GM12875 (cell line): ENCODE data around the gene KRTAP10-2.

Experiments used
- H3K4me3 ChIP-seq: one replicate; pipeline ENCODE4 v1.5.1; 2011; ENCODE audit warnings: low read depth, low read length, control low read depth
- CTCF ChIP-seq: IDR thresholded peaks from 2 replicates; pipeline ENCODE4 v1.5.1; 2011; ENCODE audit warnings: low read depth, mild to moderate bottlenecking, control low read depth, inconsistent platforms, low read length, moderate library complexity, borderline replicate concordance; ENCODE audit not compliant: insufficient read depth

Gene KRTAP10-2

GRCh38 chr21:44528634-44528995 lies 22.7 kb downstream of the KRTAP10-2 start:
- no peak for TF ChIP-seq CTCF
- no peak overlapping the region for H3K4me3 ChIP-seq

GRCh38 chr21:44527983-44528633 lies 23.2 kb downstream of the KRTAP10-2 start:
- H3K4me3 ChIP-seq, result no peak overlapping the region
- no peak for TF ChIP-seq CTCF

GRCh38 chr21:44527156-44527982 lies 23.9 kb downstream of the KRTAP10-2 start:
- no peak for TF ChIP-seq CTCF
- no peak overlapping the region for H3K4me3 ChIP-seq

GRCh38 chr21:44526096-44526997 lies 25.0 kb downstream of the KRTAP10-2 start:
- no peak overlapping the region for H3K4me3 ChIP-seq
- no peak for TF ChIP-seq CTCF

GRCh38 chr21:44525391-44526095 lies 25.8 kb downstream of the KRTAP10-2 start:
- no peak for TF ChIP-seq CTCF

GRCh38 chr21:44524414-44525371 lies 26.6 kb downstream of the KRTAP10-2 start:
- H3K4me3 ChIP-seq, result no peak overlapping the region
- TF ChIP-seq CTCF, result no peak

More at GRCh38 chr21:44525391-44526095, 25.8 kb downstream of the KRTAP10-2 start:
- H3K4me3 ChIP-seq, result no peak overlapping the region
